ENCODE measurements around the gene BABAM2. TPM values are rescaled to one million over a fixed set of nuclear protein-coding genes. Genes with fewer than 3 reads are reported as not detected.

BABAM2 gene
- total and polyA plus RNA-seq, 2 experiments from 2014 or later = 28.8 to 43.6 TPM

GRCh38 chr2:28348149-28348567, 457.6 kb downstream of the BABAM2 start:
- Histone ChIP-seq H2AFZ (no peak overlapping the region), H3K79me2 (no peaks in the 10 kb centered on the region), H4K20me1 (ENCODE audit: insufficient read depth, poor library complexity, severe bottlenecking) (no peaks in the 10 kb centered on the region), H3K9me2 (replicated peaks; ENCODE audit: insufficient read depth) (no peaks in the 10 kb centered on the region), H3K27me3 (no peaks in the 10 kb centered on the region), H3K9me3 (ENCODE audit: low read depth) (no peaks in the 10 kb centered on the region), H3K4me1 (ENCODE audit: insufficient read depth) (peaks cover 29% of the 10 kb centered on the region), H3K4me3 (no peak overlapping the region), H3K4me2 (no peak overlapping the region), H3K27ac (no peak overlapping the region), H3K36me3 (replicated peaks; ENCODE audit: insufficient read depth, low read depth) (no peaks in the 10 kb centered on the region)
- DNase-seq (ENCODE audit: low spot score) = no peak
- 94% methylated on average over 10 of the region's 10 CpGs for WGBS (ENCODE audit: low lambda C conversion rate, missing lambda C conversion rate)
- TF ChIP-seq CTCF (IDR thresholded peaks at IDR 0.05; ENCODE audit: poor library complexity) (no peak), EZH2phosphoT487 (IDR thresholded peaks at IDR 0.05; ENCODE audit: low read depth, severe bottlenecking, unreplicated experiment) (no peak), EZH2 (IDR thresholded peaks at IDR 0.05; ENCODE audit: borderline replicate concordance) (no peak)

- Histone ChIP-seq H3K9me2 (replicated peaks; ENCODE audit: insufficient read depth) (no peaks in the 10 kb centered on the region), H3K4me2 (no peak overlapping the region), H4K20me1 (ENCODE audit: insufficient read depth, poor library complexity, severe bottlenecking) (no peaks in the 10 kb centered on the region), H3K4me1 (ENCODE audit: insufficient read depth) (peaks cover 23% of the 10 kb centered on the region), H3K27me3 (no peaks in the 10 kb centered on the region), H3K27ac (no peak overlapping the region), H2AFZ (no peak overlapping the region), H3K79me2 (no peaks in the 10 kb centered on the region), H3K4me3 (no peak overlapping the region), H3K36me3 (replicated peaks; ENCODE audit: insufficient read depth, low read depth) (no peaks in the 10 kb centered on the region), H3K9me3 (ENCODE audit: low read depth) (no peaks in the 10 kb centered on the region)
- WGBS (ENCODE audit: low lambda C conversion rate, missing lambda C conversion rate) = 95% methylated on average over 11 of the region's 11 CpGs
- DNase-seq (ENCODE audit: low spot score) = no peak
- TF ChIP-seq EZH2 (IDR thresholded peaks at IDR 0.05; ENCODE audit: borderline replicate concordance) (no peak), CTCF (IDR thresholded peaks at IDR 0.05; ENCODE audit: poor library complexity) (no peak), EZH2phosphoT487 (IDR thresholded peaks at IDR 0.05; ENCODE audit: low read depth, severe bottlenecking, unreplicated experiment) (no peak)
Measured at GRCh38 chr2:28348921-28349320, 458.4 kb downstream of the BABAM2 start.

- H3K36me3 ChIP-seq (replicated peaks; ENCODE audit: insufficient read depth, low read depth) = no peaks in the 10 kb centered on the region
- H3K27me3 ChIP-seq = no peaks in the 10 kb centered on the region
- no peaks in the 10 kb centered on the region for H3K79me2 ChIP-seq
- no peaks in the 10 kb centered on the region for H3K9me3 ChIP-seq (ENCODE audit: low read depth)
- DNase-seq (ENCODE audit: low spot score) = no peak
- no peak for TF ChIP-seq EZH2phosphoT487 (IDR thresholded peaks at IDR 0.05; ENCODE audit: low read depth, severe bottlenecking, unreplicated experiment)
- TF ChIP-seq CTCF (IDR thresholded peaks at IDR 0.05; ENCODE audit: poor library complexity) = no peak
- no peak for TF ChIP-seq EZH2 (IDR thresholded peaks at IDR 0.05; ENCODE audit: borderline replicate concordance)
- no peaks in the 10 kb centered on the region for H4K20me1 ChIP-seq (ENCODE audit: insufficient read depth, poor library complexity, severe bottlenecking)
- H3K27ac ChIP-seq = no peak overlapping the region
- H3K9me2 ChIP-seq (replicated peaks; ENCODE audit: insufficient read depth) = no peaks in the 10 kb centered on the region
- H3K4me3 ChIP-seq = no peak overlapping the region
- H3K4me1 ChIP-seq (ENCODE audit: insufficient read depth) = peaks cover 21% of the 10 kb centered on the region
- no peak overlapping the region for H2AFZ ChIP-seq
- 92% methylated on average over 11 of the region's 11 CpGs for WGBS (ENCODE audit: low lambda C conversion rate, missing lambda C conversion rate)
- H3K4me2 ChIP-seq = no peak overlapping the region
Measured at GRCh38 chr2:28349546-28350165, 459.1 kb downstream of the BABAM2 start.

Measured in hepatocyte (in vitro differentiated cells).